ENCODE data around the gene GPR17.

The GPR17 gene

DNA sequence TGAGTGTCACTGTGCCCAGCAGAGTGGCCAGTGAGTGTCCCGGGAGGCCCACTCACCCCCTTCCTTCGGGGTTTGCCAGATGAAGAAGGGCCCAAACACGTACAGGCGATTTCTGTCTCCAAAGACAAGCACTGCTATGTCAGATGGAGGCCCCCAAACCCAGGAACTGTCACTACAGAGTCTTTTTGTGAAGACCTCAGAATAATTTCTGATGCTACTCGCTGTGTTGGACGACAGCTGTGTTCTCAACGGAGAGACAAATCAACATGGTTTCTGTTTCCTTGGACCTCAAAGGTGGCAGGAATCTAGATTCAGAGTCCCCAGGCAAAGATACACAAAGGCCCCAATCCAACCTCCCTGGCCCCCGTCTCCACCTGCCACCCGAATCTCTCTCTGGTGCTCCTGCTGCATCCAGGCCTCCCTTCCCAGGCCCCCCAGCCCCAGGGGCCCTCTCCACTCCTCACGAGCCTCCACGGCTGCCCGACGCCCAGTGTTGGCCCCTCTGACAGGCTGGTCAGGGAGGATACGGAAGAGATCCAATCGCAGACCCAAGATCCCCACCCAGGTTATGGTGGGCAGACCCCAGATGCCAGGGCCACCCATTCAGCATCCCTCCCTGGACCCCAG, 2.4 kb upstream of the GPR17 start:
- DNase-seq, result no peak

DNA sequence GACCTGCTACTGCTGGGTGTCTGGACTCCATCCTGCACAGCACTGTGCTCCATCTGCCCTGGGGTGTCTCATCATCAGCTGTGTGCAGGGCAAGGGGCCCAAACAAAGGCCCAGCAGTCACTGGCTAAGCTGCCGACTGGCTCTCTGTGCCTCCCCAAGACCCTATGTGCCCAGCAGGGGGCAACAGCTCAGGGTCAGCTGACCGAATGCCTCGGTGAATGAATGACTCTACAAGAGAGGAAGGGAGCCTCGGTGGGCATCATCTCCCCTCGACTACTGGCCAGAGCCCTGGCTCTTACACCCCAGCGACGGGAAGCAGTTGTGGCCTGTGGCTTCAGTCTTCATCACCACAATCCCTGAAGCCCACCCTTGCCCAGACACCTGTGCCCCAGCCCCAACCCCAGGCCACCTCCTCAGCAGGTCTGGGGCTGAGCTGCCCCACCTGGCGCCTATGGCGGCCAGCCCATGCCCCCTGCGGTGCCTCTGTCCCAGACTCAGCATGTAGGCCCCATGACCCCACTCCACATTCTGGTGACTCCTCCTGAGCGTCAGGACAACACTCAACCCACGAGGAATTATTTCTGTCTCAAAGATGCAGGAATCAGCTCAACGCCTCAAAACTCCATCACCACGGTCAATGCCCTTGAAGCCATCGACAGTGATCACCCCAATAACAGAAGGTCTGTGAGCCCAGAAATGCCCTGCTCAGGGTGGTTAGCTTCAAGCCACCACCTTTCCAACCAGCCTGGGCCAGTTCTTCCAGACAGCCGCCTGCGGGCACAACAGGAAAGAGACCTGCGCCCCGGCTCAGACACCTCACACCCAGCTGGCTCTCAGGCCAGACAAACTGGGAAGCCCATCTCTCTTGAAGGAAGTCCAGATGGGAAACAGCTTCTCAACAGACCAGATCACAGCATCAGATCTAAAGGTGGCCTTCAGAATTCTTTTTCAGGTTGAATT, 1.6 kb upstream of the GPR17 start:
- DNase-seq, result no peak

DNA sequence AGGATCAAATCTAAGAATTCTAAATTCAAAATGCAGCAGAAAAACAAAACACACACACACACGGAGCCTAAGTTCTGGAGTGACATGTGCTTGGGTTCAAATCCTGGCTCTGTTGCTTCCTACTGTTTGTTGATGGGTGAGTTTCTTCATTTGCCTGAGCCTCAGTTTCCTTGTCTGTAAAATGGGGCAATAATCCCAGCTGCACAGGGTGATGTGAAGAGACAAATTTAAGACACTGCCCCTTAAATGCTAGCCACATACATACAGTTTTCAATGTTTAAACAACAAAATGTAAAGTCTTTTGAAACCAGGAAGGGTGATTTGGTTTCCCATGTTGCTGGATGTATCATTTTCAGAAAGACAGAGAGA, 943 bp upstream of the GPR17 start:
- no peak for DNase-seq

DNA sequence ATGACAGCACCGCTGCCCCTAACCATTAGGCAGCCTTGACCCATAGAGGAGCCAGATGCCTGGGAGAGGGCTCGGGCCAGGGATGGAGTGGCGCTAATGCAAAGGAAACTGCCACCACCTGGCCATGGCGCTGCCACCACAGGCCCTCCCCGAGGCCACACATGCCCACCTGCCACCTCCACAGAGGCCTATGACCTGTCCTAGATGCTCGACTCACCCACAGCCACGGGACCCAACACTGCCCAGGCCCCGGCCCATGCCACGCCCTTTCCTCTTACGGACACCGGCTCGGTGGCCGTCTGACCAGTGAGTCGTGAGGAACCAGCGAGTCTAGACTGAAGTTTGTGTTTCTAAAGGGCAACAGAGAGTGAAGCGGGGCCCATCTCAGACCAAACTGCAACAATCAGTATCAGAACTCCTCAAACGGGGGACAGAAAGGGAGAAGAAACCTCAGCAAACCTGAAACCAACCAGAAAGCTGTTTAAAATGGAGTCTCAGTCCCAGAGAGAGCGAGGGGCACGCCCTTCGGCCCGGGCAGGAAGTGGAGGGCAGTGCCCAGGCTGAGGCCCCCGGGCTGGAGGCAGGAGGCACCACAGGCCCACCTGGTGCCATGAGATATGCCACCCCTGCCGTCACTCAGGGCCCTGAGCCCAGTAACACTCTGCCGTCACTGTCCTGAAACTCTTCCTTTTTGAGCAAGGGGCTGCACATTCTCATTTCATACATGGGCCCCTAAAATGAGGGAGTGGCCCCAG, 711 bp downstream of the GPR17 start:
- DNase-seq, result no peak

DNA sequence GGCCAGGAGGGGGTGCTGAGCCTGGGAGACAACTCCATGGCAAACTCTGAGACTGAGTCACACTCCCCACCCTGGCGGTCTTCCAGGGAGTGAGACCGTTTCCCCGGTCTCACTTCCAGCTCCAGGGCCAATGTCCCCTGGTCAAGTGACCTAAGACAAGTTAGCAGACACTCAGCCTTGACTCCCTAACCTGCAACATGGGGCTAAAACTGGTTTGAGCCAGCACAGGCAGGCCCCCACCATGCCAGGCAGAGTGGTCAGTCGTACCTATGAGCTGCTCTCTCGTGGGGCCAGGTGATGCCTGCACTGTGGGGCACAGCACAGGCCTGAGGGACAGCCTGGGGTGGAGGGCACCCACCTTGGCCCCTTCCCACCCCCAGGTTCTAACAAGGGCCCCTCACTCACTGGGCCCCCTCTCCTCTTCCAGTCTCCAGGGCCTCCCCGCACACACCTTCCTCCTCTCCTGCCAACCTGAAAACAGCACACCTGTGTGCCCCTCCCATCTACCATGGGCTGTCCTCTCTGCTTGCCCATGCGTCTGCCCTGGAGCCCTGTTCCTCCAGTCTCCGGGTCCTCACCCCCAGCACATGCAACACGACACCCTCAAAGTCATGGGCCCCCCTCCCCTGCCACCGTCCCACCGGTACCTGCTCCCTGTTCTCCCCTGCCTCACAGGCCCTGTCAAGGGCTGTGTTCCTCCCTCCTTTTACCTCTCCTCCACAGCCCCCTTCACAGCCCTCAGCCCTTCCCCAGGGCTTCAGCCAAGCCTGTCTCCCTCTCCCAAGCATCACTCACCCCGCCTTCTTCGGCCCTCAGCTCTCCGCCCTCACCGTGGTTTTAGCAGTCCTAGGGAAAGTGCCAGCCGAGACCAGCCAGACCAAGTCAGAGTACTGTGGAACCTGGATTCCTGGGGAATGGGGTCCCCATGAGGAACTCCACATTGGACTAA, 1.6 kb downstream of the GPR17 start:
- no peak for DNase-seq

DNA sequence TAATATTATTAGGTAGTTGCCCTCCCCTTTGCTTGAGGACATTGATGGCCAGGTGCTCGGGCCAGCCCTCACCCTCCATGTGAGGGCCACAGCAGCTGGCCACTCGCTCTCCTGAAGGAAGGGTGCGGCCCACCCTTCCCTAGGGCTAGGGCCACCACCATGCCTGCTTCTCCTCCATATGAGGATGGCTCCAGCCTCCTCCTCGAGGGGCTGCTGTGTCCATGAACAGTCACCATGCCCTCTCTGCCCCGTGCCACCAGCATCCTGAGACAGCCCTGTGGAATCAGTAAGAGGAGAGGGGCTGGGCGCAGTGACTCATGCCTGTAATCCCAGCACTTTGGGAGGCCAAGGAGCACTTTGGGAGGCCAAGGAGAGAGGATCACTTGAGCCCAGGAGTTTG, 2.4 kb downstream of the GPR17 start:
- DNase-seq, result no peak

DNA sequence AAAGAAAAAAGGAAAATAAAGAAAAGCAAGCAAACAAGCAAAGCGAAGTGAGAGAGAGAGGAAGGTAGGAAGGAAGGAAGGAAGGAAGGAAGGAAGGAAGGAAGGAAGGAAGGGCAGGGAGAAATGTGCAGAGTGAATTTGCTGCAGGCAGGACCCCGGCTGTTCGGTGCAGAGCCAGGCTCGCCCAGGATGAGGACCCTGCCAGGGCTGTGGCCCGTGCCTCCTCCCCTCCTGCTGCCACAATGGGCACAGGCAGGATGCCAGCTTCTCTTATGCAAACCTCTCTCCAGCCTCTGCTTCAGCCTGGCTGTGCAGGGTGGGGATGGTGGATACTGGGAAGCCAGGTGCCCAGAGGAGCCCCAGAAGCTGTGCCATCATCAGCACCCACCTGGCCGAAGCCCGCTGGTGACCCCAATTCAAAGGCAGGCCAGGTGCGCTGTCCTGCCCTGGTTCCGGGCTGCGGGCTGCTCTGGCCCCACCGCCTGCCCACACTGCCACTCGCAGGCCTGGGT, 3.2 kb downstream of the GPR17 start:
- peak; percentile 72 for DNase-seq

DNA sequence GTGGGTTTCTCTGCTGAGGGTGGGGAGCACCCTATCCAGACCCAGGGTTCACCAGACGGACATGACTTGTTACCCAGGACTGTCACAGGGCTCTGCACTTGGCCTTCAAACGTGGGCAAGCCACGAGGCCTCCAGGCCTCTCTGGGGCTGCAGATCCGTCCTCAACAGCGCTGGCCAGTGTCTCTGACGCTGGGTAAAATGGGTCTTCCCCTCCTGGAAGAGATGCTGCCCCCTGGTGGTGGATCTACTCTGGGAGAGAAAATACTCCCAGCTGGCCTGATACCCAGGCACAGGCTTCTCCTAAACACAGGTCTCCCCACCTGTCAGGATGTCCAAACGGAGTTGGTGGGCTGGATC, 3.7 kb downstream of the GPR17 start:
- DNase-seq, result peak; percentile 86

DNA sequence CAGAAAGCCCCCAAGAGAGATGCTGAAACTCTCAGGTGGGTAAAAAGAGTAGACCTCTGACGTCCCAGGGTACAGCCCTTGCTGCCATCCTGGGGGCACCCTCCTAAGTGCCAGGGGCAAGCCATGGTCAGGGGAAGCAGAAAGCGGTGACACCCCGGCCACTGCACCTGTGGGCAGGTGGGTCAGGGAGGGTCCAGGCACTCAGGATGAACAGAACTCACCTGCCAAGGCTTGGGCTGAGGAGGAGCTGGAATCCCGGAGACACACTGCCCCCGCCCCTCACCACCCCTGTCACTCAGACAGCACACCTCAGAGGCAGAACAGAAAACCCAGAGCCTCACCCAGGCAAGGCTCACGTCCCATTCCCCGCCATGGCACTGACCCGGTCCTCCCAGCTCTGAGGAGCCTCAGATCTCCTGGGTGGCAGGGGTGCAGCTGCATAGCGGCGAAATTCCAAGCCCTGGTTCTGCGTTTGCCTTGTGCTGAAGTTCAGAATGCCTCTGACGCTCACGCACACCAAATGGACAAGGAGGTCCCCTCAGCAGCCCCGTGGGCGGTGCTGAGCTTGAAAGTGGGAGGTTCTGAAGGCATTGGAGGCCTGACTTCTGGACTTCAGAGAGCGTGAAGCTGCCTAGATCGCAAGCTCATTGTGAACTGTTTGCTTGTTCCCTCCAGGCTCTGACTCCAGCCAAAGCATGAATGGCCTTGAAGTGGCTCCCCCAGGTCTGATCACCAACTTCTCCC, 4.3 kb downstream of the GPR17 start:
- DNase-seq, result no peak

DNA sequence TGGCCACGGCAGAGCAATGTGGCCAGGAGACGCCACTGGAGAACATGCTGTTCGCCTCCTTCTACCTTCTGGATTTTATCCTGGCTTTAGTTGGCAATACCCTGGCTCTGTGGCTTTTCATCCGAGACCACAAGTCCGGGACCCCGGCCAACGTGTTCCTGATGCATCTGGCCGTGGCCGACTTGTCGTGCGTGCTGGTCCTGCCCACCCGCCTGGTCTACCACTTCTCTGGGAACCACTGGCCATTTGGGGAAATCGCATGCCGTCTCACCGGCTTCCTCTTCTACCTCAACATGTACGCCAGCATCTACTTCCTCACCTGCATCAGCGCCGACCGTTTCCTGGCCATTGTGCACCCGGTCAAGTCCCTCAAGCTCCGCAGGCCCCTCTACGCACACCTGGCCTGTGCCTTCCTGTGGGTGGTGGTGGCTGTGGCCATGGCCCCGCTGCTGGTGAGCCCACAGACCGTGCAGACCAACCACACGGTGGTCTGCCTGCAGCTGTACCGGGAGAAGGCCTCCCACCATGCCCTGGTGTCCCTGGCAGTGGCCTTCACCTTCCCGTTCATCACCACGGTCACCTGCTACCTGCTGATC, 4.9 kb downstream of the GPR17 start:
- DNase-seq, result no peak

DNA sequence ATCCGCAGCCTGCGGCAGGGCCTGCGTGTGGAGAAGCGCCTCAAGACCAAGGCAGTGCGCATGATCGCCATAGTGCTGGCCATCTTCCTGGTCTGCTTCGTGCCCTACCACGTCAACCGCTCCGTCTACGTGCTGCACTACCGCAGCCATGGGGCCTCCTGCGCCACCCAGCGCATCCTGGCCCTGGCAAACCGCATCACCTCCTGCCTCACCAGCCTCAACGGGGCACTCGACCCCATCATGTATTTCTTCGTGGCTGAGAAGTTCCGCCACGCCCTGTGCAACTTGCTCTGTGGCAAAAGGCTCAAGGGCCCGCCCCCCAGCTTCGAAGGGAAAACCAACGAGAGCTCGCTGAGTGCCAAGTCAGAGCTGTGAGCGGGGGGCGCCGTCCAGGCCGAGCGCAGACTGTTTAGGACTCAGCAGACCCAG, 5.4 kb downstream of the GPR17 start:
- no peak for DNase-seq

DNA sequence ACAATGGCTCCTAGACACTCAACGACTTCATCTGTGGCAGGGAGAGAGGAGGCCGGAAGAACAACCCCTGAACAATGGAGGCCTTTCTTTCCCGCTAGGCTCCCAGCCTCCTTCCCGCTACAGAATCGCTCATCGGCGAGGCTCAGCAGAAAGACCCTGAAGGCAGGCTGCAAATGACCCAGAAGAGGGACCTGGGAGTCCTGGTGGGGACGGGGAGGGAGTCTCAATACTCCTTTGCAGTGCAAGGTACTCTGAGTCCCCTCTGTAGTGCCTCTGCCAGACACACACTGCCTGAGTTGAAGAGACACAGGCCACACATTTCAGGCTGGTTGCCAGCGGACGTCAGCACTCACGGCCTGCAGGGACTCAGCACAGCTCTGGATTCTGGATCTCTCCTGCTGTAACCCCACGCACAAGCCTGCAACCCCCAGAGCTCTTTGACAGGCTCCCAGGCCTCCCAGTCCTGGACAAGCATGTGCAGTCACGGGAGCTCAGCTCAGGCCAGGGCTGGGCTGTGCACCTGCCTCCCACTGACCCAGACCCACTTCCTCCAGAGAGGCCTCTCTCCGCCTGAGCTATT, 6.1 kb downstream of the GPR17 start:
- no peak for DNase-seq

DNA sequence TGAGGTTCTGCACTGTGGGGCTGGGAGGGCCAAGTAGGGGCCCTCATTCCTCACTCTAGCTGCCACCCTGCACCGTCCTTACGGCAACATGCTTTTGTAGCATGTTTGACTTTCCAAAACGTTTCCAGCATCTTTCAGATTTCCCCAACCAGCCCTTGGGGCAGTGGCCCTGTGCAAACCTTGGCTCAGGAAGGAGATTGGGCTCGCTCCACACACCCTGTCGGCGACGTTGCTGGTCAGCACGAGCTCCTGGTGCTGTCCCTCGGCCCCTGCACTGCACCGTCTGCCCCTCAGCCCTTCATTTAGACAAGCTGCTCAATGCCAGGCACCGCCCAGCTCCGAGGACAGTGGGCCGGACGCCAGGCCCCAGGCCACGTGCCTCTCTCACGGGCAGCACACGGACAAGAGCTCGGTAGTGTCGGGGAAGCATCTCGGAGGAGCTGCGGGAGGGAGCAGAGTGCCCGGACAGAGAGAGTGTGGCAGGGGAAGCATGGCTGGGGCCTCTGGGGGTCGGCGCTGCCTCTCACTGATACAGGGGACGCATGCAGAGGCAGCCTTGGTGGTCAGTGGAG, 6.9 kb downstream of the GPR17 start:
- no peak for DNase-seq

DNA sequence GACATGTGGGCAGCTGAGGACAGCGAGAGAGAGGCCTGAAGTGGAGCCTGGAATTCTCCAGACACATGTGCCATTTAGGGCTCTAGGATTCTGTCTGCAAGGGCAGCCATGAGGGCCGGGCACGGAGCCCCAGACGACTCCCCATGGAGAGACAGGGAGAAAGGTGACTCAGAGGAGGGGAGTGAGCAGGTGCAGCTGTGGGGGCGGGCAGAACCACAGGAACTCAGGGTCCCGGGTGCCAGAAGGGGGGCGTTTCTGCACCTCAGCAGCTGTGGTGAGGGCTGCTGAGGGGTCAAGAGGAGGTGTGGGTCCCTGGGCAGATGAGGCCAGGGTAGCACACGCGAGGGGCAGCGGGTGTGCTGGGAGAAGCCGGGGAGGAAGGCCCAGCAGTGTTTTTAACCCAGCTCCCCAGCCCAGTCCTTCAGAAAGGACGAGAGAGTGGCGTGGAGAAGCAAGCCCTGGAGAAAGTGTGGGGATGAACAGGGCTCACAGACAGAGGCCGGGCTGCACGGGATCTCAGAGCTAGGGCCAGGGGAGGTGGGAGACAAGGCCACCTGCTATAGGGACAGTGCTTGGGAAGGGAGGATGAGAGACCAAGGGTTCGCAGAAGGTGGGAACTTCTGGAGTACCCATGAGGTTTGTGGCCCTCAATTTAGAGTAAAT, 7.6 kb downstream of the GPR17 start:
- no peak for DNase-seq

DNA sequence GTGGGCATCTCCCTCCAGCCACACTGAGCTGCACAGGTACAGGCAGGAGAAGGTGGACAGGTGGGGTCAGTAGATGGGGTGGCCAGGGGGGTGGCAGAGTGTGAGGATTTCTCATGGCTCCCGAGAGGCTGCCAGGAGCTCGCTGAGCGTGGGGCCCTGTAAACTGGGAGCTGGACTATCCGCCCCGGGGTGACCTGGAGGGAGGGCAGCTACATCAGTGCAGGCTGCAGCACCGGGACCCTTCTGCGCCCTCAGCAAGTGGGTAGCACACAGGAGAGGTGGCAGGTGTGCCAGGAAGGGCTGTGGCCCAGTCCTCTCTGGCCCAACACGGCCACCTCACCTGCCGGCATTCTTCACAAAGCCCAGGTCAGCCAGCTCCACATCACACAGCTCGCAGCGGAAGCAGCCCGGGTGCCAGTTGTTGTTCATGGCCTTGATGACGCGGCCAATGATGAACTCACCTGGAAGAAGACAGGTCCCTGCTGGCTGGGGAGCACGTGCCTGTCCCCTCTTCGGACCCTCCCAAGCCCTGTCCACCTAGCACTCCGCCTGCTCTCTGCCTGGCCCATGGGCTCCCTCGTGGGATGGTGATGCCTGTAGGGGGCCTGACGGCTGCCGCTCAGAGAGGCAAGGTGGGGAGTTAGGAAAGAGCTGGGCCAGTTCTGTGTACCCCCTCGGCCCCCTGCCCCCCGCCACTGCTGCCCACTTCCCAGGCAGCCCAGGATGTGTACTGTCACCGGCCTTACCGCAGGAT, 8.3 kb downstream of the GPR17 start:
- no peak for DNase-seq

DNA sequence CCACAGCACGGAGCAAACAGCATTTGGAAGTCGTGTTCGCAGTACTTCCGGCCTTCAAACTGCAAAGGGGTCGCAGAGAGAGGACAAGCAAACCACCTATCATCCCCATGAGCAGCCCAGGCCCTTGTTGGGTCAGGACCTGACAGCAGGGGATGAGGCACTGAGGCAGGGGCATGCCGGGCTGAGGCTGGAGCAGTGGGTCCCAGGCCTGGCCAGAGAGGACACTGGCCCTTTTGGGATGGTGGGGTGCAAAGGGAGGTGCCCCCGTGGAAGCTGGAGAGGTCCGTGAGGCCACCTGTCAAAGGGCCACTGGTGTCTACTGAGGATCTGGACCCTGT, 8.9 kb downstream of the GPR17 start:
- DNase-seq, result no peak

DNA sequence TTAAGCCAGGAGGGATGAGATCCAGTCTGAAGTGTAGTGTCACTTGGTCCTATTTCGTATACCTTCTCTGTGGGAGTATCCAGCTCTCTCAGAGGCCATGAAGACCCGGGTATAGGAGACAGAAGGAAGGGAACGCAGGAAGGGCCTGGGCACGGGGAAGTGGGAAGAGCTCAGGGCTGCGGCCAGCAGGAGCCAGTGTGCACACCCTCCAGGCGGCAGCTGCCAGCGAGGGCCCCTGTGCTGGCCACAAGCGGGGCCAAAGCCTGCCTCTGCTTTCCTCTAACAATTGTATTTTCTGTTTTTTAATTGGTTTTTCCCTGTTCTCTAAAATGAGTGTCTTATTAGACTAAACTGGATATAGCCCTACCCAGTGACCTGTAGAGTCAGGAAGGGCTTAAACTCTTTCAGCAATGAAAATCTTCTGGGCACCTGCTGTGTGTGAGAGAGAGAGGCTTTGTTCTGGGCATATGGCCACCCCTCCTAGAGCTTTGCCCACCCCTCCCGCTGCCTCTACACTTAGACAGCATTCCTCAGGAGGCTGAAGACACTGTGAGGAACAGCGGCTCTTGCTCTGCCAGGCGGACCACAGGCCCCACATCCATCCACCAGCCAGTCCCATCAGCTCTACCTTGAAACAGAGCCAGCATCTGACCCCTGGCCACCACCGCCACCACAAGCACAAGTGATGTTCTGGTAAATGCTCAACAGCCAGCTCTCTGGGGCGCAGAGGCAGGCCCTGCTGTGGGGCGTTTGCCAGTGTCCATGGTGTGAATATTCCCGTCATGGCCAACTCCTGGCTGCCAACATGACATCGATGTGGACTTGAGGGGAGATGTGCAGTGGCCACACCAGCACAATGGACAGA, 9.5 kb downstream of the GPR17 start:
- DNase-seq, result no peak

DNA sequence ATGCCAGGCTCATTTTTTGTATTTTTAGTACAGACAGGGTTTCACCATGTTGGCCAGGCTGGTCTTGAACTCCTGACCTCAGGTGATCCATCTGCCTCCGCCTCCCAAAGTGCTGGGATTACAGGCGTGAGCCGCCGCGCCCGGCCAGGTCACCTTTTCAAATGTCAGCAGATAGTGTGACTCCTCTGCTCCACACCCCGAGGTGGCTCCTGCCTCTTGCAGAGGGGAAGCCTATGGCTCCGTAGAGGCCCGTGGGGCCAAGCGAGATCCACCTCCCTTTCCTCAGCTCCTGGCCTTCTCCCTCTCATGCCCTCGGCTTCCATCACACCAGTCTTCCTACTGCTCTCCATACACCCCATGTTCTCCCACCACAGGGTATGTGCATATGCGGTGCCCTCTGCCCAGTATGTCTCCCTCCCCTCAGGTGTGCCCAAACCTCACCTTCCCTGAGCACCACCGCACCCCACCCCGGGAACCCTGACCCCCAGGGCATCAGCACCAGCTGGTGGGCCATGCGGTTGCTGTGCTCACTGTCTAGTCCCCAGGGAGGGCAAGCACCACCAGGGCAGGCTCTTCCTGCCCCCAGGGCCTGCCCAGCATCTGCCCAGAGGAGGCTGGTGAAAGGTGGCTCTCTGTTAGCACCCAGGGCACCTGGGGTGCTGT, 10.7 kb downstream of the GPR17 start:
- DNase-seq, result no peak

All from NCI-H345 (cell line).